Measurements from ENCODE around the gene CUBN.

- no peak for TF ChIP-seq NR2C2 (CRISPR knock-in tag; IDR thresholded peaks at IDR 0.05)
- no peak for TF ChIP-seq ESRRA (CRISPR knock-in tag; IDR thresholded peaks at IDR 0.05; ENCODE audit: borderline replicate concordance)
- TF ChIP-seq CTCF (IDR thresholded peaks at IDR 0.05), result no peak
- no peak for TF ChIP-seq ZBTB43 (CRISPR knock-in tag; IDR thresholded peaks at IDR 0.05)
- no peak for TF ChIP-seq ZNF232 (CRISPR knock-in tag; IDR thresholded peaks at IDR 0.05)
- no peak for TF ChIP-seq HMGA2 (CRISPR knock-in tag; IDR thresholded peaks at IDR 0.05)
- no peak for TF ChIP-seq ZNF317 (CRISPR knock-in tag; IDR thresholded peaks at IDR 0.05; ENCODE audit: borderline replicate concordance, low read depth)
- no peak for TF ChIP-seq E2F5 (CRISPR knock-in tag; IDR thresholded peaks at IDR 0.05)
- no peak for TF ChIP-seq IRF1 (CRISPR knock-in tag; IDR thresholded peaks at IDR 0.05)
- no peak for TF ChIP-seq TP53 (CRISPR knock-in tag; IDR thresholded peaks at IDR 0.05)
- TF ChIP-seq FOXK1 (CRISPR knock-in tag; IDR thresholded peaks at IDR 0.05), result no peak
These were observed 265.8 kb downstream of the CUBN start for GRCh38 chr10:16863766-16864165.

Data from WTC11 (cell line).